ENCODE data around the gene PDCD5.
A peak's percentile ranks its signal among the peaks of the same experiment; 100 is the strongest.
"Not testable (repeated sequence)": the region's sequence is repeated elsewhere in the genome, so short reads cannot be mapped to it uniquely, and the experiment has no call there.

The PDCD5 gene

DNA sequence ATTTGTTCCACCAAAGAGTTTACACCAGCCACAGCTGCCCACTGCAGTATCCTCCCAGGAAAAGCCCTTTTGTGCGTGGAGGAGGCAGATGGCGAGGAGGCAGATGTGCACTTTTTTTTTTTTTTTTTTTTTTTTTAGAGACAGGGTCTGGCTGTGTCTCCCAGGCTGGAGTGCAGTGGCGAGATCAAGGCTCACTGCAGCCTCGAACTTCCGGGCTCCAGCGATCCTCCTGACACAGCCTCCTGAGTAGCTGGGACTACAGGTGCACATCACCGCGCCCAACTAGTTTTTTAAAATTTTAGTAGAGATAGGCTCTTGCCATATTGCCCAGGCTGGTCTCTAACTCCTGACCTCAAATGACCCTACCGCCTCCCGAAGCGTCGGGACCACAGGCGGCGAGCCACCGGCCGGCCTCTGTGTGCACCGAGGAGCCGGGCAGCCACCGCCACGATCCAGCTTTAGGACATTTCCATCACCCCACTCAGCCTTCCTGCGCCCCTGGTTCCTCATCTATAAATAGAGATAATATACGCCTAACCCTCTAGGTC, 563 bp upstream of the PDCD5 start:
- peaks cover 29% of the 10 kb centered on the region for H3K36me3 ChIP-seq (ENCODE audit: control insufficient read depth, insufficient read depth, low read length)
- H3K4me3 ChIP-seq (ENCODE audit: low read depth, low read length) = peak overlapping the region; percentile 69
- H3K27ac ChIP-seq (ENCODE audit: low read depth, low read length) = no peak overlapping the region
- no peaks in the 10 kb centered on the region for H3K4me1 ChIP-seq (ENCODE audit: control insufficient read depth, insufficient read depth, low read length)
- H3K9ac ChIP-seq (ENCODE audit: low read length) = peak overlapping the region; percentile 50
- peaks cover 11% of the 10 kb centered on the region for H3K27me3 ChIP-seq (ENCODE audit: control insufficient read depth, insufficient read depth, low read length)
- no peaks in the 10 kb centered on the region for H3K9me3 ChIP-seq (ENCODE audit: control insufficient read depth, insufficient read depth, low read depth, low read length)

DNA sequence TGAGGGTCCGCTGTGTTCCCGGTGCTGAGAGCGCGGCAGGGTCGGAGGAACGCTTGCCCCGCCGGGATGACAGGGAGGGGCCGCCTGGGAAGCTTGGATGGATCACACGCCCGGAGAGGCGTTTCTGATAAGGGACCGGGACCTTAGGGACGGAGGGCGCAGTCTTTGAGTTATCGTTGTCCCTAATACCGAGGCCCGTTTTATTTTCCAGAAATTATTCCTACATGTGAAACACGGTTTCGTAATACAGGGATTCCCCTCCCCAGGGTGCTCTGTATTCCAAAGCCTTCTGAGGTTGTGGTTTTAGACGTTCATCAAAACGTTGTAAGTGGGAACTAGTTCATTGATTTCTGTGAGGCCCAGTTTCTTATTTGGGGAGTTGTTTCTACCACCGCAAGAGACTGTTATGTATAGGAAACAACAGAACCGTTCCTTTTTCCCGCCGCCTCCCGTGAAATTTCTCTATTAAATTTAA, 752 bp downstream of the PDCD5 start:
- Histone ChIP-seq H3K27me3 (ENCODE audit: control insufficient read depth, insufficient read depth, low read length) (peaks cover 11% of the 10 kb centered on the region), H3K4me1 (ENCODE audit: control insufficient read depth, insufficient read depth, low read length) (no peaks in the 10 kb centered on the region), H3K9ac (ENCODE audit: low read length) (peak overlapping the region; percentile 89), H3K4me3 (ENCODE audit: low read depth, low read length) (peak overlapping the region; percentile 69), H3K36me3 (ENCODE audit: control insufficient read depth, insufficient read depth, low read length) (peaks cover 42% of the 10 kb centered on the region), H3K9me3 (ENCODE audit: control insufficient read depth, insufficient read depth, low read depth, low read length) (no peaks in the 10 kb centered on the region), H3K27ac (ENCODE audit: low read depth, low read length) (peak overlapping the region; percentile 2; the same call in 1 of the 2 replicates)

DNA sequence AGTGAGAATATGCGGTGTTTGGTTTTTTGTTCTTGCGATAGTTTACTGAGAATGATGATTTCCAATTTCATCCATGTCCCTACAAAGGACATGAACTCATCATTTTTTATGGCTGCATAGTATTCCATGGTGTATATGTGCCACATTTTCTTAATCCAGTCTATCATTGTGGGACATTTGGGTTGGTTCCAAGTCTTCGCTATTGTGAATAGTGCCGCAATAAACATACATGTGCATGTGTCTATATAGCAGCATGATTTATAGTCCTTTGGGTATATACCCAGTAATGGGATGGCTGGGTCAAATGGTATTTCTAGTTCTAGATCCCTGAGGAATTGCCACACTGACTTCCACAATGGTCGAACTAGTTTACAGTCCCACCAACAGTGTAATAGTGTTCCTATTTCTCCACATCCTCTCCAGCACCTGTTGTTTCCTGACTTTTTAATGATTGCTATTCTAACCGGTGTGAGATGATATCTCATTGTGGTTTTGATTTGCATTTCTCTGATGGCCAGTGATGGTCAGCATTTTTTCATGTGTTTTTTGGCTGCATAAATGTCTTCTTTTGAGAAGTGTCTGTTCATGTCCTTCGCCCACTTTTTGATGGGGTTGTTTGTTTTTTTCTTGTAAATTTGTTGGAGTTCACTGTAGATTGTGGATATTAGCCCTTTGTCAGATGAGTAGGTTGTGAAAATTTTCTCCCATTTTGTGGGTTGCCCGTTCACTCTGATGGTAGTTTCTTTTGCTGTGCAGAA, 6.9 kb downstream of the PDCD5 start:
- not testable (repeated sequence) for H3K9me3 ChIP-seq (ENCODE audit: control insufficient read depth, insufficient read depth, low read depth, low read length); H3K27ac ChIP-seq (ENCODE audit: low read depth, low read length); H3K4me1 ChIP-seq (ENCODE audit: control insufficient read depth, insufficient read depth, low read length); H3K4me3 ChIP-seq (ENCODE audit: low read depth, low read length); H3K9ac ChIP-seq (ENCODE audit: low read length); H3K27me3 ChIP-seq (ENCODE audit: control insufficient read depth, insufficient read depth, low read length)
- peaks cover 42% of the 10 kb centered on the region for H3K36me3 ChIP-seq (ENCODE audit: control insufficient read depth, insufficient read depth, low read length)

DNA sequence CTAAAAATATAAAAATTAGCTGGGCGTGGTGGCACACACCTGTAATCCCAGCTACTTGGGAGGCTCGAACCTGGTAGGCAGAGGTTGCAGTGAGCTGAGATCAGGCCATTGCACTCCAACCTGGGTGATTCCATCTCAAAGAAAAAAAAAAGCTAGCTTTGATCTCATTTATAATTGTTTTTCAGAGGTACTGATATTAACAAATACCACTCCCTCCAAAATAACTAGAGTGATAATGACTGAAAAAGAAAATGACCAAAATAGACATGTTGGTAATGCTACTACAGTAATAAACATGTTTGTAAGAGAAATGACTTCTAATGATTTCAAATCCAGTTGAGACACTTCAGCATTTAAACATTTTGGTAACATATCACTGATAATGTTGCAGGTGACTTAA, 13.0 kb downstream of the PDCD5 start:
- H3K27me3 ChIP-seq (ENCODE audit: control insufficient read depth, insufficient read depth, low read length) = no peaks in the 10 kb centered on the region
- no peak overlapping the region for H3K27ac ChIP-seq (ENCODE audit: low read depth, low read length)
- H3K4me1 ChIP-seq (ENCODE audit: control insufficient read depth, insufficient read depth, low read length) = no peaks in the 10 kb centered on the region

DNA sequence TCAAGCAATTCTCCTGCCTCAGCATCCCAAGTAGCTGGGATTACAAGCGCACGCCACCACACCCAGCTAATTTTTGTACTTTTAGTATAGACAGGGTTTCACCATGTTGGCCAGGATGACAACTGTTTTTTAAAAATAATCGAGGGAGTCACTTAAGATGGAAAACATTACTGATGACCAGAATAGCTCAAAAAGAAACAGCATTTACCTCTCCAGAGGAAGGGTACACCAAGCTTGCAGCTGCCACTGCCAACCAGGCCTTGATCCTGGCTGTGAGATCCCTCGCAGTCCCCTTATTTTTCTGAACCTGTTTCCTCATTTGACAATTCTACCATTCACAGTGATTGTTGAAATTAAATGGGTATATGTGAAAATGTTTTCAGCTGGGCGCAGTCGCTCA, 14.5 kb downstream of the PDCD5 start:
- peaks cover 58% of the 10 kb centered on the region for H3K36me3 ChIP-seq (ENCODE audit: control insufficient read depth, insufficient read depth, low read length)

More for the DNA sequence above, 13.0 kb downstream of the PDCD5 start:
- Histone ChIP-seq H3K9me3 (ENCODE audit: control insufficient read depth, insufficient read depth, low read depth, low read length) (no peaks in the 10 kb centered on the region), H3K36me3 (ENCODE audit: control insufficient read depth, insufficient read depth, low read length) (peaks cover 52% of the 10 kb centered on the region), H3K9ac (ENCODE audit: low read length) (no peak overlapping the region), H3K4me3 (ENCODE audit: low read depth, low read length) (no peak overlapping the region)

DNA sequence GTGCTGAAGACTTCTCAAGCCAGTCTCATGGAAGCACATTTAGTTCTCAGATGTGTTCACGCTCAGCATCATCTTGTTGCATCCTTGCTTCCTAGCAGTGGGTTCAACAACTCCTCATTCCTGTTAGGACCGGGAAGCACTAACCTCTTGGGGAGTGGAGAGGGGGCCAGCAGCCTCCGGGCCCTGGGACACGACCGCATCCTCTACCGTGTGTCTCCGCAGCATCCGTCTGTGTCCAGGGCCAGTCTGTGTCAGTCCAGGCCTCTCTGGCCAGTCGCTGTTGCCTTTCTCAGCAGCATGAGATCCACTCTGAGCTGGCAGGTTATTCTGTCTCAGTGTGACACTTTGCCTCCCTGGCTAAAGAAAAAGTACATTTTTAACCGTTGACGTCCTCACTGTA, 17.0 kb downstream of the PDCD5 start:
- Histone ChIP-seq H3K4me1 (ENCODE audit: control insufficient read depth, insufficient read depth, low read length) (no peaks in the 10 kb centered on the region), H3K4me3 (ENCODE audit: low read depth, low read length) (no peak overlapping the region), H3K9me3 (ENCODE audit: control insufficient read depth, insufficient read depth, low read depth, low read length) (no peaks in the 10 kb centered on the region), H3K27ac (ENCODE audit: low read depth, low read length) (no peak overlapping the region), H3K36me3 (ENCODE audit: control insufficient read depth, insufficient read depth, low read length) (peaks cover 70% of the 10 kb centered on the region), H3K27me3 (ENCODE audit: control insufficient read depth, insufficient read depth, low read length) (no peaks in the 10 kb centered on the region), H3K9ac (ENCODE audit: low read length) (no peak overlapping the region)

More for the DNA sequence above, 14.5 kb downstream of the PDCD5 start:
- Histone ChIP-seq H3K4me1 (ENCODE audit: control insufficient read depth, insufficient read depth, low read length) (no peaks in the 10 kb centered on the region), H3K9ac (ENCODE audit: low read length) (no peak overlapping the region), H3K27me3 (ENCODE audit: control insufficient read depth, insufficient read depth, low read length) (no peaks in the 10 kb centered on the region), H3K9me3 (ENCODE audit: control insufficient read depth, insufficient read depth, low read depth, low read length) (no peaks in the 10 kb centered on the region), H3K4me3 (ENCODE audit: low read depth, low read length) (no peak overlapping the region), H3K27ac (ENCODE audit: low read depth, low read length) (no peak overlapping the region)

DNA sequence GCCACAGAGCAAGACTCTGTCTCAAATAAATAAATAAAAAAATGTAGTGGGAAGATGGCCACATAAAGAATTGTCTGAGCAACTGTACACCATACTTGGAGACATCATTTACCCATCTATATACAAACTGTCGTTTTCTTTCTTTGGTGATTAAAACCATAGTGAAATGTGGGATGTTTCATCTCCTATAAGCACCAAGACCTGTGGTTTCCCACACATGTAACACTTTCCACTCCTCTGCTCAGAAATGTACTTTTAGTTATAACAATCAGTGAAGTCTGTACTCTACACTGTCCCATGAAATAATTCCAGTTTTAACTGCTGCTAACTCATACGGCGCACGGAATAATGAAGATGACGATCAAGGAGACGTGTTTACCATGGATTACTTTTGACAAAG, 18.3 kb downstream of the PDCD5 start:
- Histone ChIP-seq H3K4me3 (ENCODE audit: low read depth, low read length) (no peak overlapping the region), H3K36me3 (ENCODE audit: control insufficient read depth, insufficient read depth, low read length) (peaks cover 72% of the 10 kb centered on the region), H3K27ac (ENCODE audit: low read depth, low read length) (no peak overlapping the region), H3K9ac (ENCODE audit: low read length) (no peak overlapping the region), H3K4me1 (ENCODE audit: control insufficient read depth, insufficient read depth, low read length) (no peaks in the 10 kb centered on the region), H3K9me3 (ENCODE audit: control insufficient read depth, insufficient read depth, low read depth, low read length) (no peaks in the 10 kb centered on the region), H3K27me3 (ENCODE audit: control insufficient read depth, insufficient read depth, low read length) (no peaks in the 10 kb centered on the region)

DNA sequence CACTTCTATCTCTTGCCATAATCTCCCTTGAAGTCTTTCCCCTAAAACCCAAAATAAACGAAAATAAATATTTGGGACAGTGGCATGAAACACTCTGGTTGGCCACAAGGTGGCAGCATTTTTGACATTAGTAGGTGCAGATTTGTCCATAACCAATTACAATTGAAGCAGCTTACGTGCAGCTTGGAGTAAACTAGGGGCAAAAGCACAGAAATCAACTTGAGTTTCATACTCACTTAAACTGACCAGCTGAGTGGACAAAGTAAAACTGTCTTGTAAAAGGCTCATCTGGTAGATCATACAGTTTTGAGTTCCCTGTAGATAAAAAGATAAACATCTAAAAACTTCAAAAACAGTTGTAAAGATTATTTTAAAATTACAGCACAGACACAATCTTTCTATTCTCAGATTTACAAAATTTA, 18.8 kb downstream of the PDCD5 start:
- H3K4me3 ChIP-seq (ENCODE audit: low read depth, low read length) = no peak overlapping the region
- no peaks in the 10 kb centered on the region for H3K27me3 ChIP-seq (ENCODE audit: control insufficient read depth, insufficient read depth, low read length)
- no peak overlapping the region for H3K9ac ChIP-seq (ENCODE audit: low read length)
- H3K36me3 ChIP-seq (ENCODE audit: control insufficient read depth, insufficient read depth, low read length) = peaks cover 72% of the 10 kb centered on the region
- no peaks in the 10 kb centered on the region for H3K9me3 ChIP-seq (ENCODE audit: control insufficient read depth, insufficient read depth, low read depth, low read length)
- H3K4me1 ChIP-seq (ENCODE audit: control insufficient read depth, insufficient read depth, low read length) = no peaks in the 10 kb centered on the region
- H3K27ac ChIP-seq (ENCODE audit: low read depth, low read length) = no peak overlapping the region

DNA sequence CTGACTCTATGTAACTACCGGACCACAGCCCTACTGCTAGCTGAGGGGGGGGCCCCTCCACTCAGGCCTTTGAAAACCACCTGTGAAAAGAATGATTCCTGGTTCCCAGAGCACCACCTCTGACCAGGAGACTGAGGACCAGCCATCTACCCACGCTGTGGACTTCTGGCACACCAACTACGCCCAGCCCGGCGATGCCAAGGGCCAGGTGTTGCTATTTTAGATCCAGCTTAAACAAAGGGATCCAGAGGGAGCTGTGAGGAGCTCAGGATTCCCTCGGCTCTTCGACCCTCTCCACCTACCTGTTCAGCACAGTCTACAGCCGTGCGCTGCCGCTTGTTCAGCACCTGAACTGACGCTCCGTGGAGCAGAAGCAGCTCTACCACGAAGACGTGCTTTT, 23.0 kb downstream of the PDCD5 start:
- H3K4me1 ChIP-seq (ENCODE audit: control insufficient read depth, insufficient read depth, low read length) = no peaks in the 10 kb centered on the region

DNA sequence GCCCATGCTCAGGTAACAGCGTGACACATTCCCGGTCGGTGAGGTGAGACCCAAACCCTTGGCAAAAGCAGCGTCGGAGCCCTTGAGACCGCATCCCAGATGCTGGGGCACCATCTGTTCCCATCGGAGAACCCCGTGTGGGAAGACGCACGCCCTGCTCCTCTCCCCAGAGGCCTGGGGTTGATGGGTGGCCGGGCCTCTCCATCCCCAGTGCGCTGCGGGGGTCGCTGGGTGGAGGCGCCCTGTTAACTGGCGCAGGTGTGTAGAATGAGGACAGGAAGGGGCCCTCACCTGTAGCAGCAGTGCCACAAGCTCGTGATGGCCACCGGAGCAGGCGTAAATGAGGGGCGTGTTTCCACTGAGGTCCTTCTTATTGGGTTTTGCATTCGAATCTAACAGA, 24.6 kb downstream of the PDCD5 start:
- Histone ChIP-seq H3K9ac (ENCODE audit: low read length) (no peak overlapping the region), H3K4me3 (ENCODE audit: low read depth, low read length) (no peak overlapping the region), H3K9me3 (ENCODE audit: control insufficient read depth, insufficient read depth, low read depth, low read length) (no peaks in the 10 kb centered on the region), H3K4me1 (ENCODE audit: control insufficient read depth, insufficient read depth, low read length) (no peaks in the 10 kb centered on the region), H3K27me3 (ENCODE audit: control insufficient read depth, insufficient read depth, low read length) (no peaks in the 10 kb centered on the region), H3K36me3 (ENCODE audit: control insufficient read depth, insufficient read depth, low read length) (peaks cover 57% of the 10 kb centered on the region), H3K27ac (ENCODE audit: low read depth, low read length) (no peak overlapping the region)

More for the DNA sequence above, 23.0 kb downstream of the PDCD5 start:
- Histone ChIP-seq H3K9me3 (ENCODE audit: control insufficient read depth, insufficient read depth, low read depth, low read length) (no peaks in the 10 kb centered on the region), H3K4me3 (ENCODE audit: low read depth, low read length) (no peak overlapping the region), H3K36me3 (ENCODE audit: control insufficient read depth, insufficient read depth, low read length) (peaks cover 59% of the 10 kb centered on the region), H3K9ac (ENCODE audit: low read length) (no peak overlapping the region), H3K27ac (ENCODE audit: low read depth, low read length) (no peak overlapping the region), H3K27me3 (ENCODE audit: control insufficient read depth, insufficient read depth, low read length) (no peaks in the 10 kb centered on the region)

DNA sequence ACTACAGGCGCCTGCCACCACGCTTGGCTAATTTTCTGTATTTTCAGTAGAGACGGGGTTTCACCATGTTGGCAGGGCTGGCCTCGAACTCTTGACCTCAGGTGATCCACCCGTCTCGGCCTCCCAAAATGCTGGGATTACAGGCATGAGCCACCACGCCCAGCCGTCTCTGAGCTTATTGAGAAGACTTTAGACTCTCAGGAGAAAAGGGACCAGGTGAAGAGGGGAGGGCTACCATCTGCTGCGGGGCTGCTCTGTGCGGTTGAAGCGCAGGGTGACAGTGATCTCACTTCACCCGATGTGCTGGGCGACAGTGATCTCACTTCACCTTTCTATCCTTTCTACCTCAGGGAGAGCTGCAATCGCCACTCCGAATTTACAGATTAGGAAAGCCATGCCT, 25.3 kb downstream of the PDCD5 start:
- H3K4me1 ChIP-seq (ENCODE audit: control insufficient read depth, insufficient read depth, low read length) = no peaks in the 10 kb centered on the region
- no peak overlapping the region for H3K9ac ChIP-seq (ENCODE audit: low read length)
- H3K27me3 ChIP-seq (ENCODE audit: control insufficient read depth, insufficient read depth, low read length) = no peaks in the 10 kb centered on the region
- H3K36me3 ChIP-seq (ENCODE audit: control insufficient read depth, insufficient read depth, low read length) = peaks cover 59% of the 10 kb centered on the region
- no peaks in the 10 kb centered on the region for H3K9me3 ChIP-seq (ENCODE audit: control insufficient read depth, insufficient read depth, low read depth, low read length)
- no peak overlapping the region for H3K27ac ChIP-seq (ENCODE audit: low read depth, low read length)
- no peak overlapping the region for H3K4me3 ChIP-seq (ENCODE audit: low read depth, low read length)

All from HUES6 (cell line).